Lung microvascular endothelial cell (primary cell): Measurements from ENCODE around the gene RMP24. TPM values are rescaled to one million over a fixed set of nuclear protein-coding genes. Genes with fewer than 3 reads are reported as not detected.

ENCODE experiments used
- DNase-seq, 2 donors: peaks; one replicate each; pipeline versions ENCODE4 v3.0.0 to v3.0.0-alpha.2; 2010; ENCODE audit warnings: low read depth in 2 of 2
- total RNA-seq: library from RNA; depleted of rRNA; stranded (reverse); fragments of >200 nt; gene quantifications from 2 replicates; pipeline ENCODE4 v1.2.1, GENCODE V29; 2014

RMP24 gene

GRCh38 chr18:36028859-36029258 is 56.4 kb downstream of the RMP24 start:
- DNase-seq, result peak in 1 of 2 donors; percentile 11

Other genes with a start within 250 kb of the RMP24 start
- 27.0 and 32.3 TPM in 2 replicates for gene RPRD1A, start 94.9 kb downstream of the RMP24 start, total RNA-seq
- gene SLC39A6, start 156.7 kb downstream of the RMP24 start, total RNA-seq, result 12.0 and 17.5 TPM in 2 replicates
- gene ELP2, start 157.2 kb downstream of the RMP24 start, total RNA-seq, result 141 and 158 TPM in 2 replicates
- under 0.01 and 0.22 TPM in 2 replicates for gene MOCOS, start 214.8 kb downstream of the RMP24 start, total RNA-seq